Thoracic aorta (tissue), 2 donors: Measurements from ENCODE around the gene SSTR5. TPM values are rescaled to one million over a fixed set of nuclear protein-coding genes. Genes with fewer than 3 reads are reported as not detected.

ENCODE experiments used
- ATAC-seq: fragments of 150-250 bp; one replicate; pipeline ENCODE4 v1.8.0; 2017; ENCODE audit warnings: low read depth; ENCODE audit not compliant: insufficient number of reproducible peaks, low FRiP score
- DNase-seq: peaks from one replicate; pipeline ENCODE4 v3.0.0-alpha.2; 2020; ENCODE audit warnings: low spot score
- H3K27ac ChIP-seq, 2 donors: fragments of 200-600 bp; sonication (generic); 1 replicate in 1 of 2; 2 replicates in 1 of 2; pipeline ENCODE4 v1.5.1; 2016; ENCODE audit warnings: mild to moderate bottlenecking in 2 of 2, moderate library complexity in 2 of 2
- H3K27me3 ChIP-seq: fragments of 200-600 bp; sonication (generic); replicated peaks from 2 replicates; pipeline ENCODE4 v1.6.0; 2016; ENCODE audit warnings: mild to moderate bottlenecking; ENCODE audit not compliant: insufficient read depth
- H3K36me3 ChIP-seq: fragments of 200-600 bp; sonication (generic); one replicate; pipeline ENCODE4 v1.5.1; 2016
- H3K4me1 ChIP-seq, 2 donors: fragments of 200-600 bp; sonication (generic); 1 replicate in 1 of 2; 2 replicates in 1 of 2; pipeline versions ENCODE4 v1.5.1 to v1.6.0; 2016; ENCODE audit warnings: low read depth in 2 of 2, mild to moderate bottlenecking in 1 of 2; ENCODE audit not compliant: control insufficient read depth in 1 of 2
- H3K4me3 ChIP-seq: fragments of 200-600 bp; sonication (generic); 2 replicates; pipeline ENCODE4 v1.5.1; 2016; ENCODE audit warnings: mild to moderate bottlenecking
- H3K9me3 ChIP-seq: fragments of 200-600 bp; sonication (generic); 2 replicates; pipeline ENCODE4 v1.5.1; 2016
- CTCF ChIP-seq: fragments of 200-600 bp; sonication (generic); IDR thresholded peaks from one replicate; pipeline ENCODE4 v1.5.1; 2019; ENCODE audit warnings: antibody characterized with exemption
- total RNA-seq, 2 donors: library from RNA; depleted of rRNA; stranded (reverse); fragments of >200 nt; gene quantifications; one replicate each; pipeline versions ENCODE4 v1.1.0 to v1.2.3, GENCODE V29; 2016

SSTR5 gene
- total RNA-seq, 2 donors from 2014 or later: 3.0 to 3.8 TPM

- Histone ChIP-seq H3K27ac (peak within 1 kb of the TSS; percentile 91 to 98), H3K4me1 (peaks cover 34 to 68% of the 10 kb centered on the region in 2 donors), H3K27me3 (no peaks in the 10 kb centered on the region), H3K36me3 (no peaks in the 10 kb centered on the region), H3K9me3 (no peaks in the 10 kb centered on the region), H3K4me3 (peak within 1 kb of the TSS; percentile 34)
- no peak for TF ChIP-seq CTCF
- ATAC-seq (no peak), DNase-seq (no peak)
These were observed 23.9 kb downstream of the SSTR5 start, which contains the start of gene C1QTNF8 for GRCh38 chr16:1096169-1097082. Gene C1QTNF8 (minus strand): TSS chr16:1096244. CDS start chr16:1094922, 1,322 bp downstream.

DNA sequence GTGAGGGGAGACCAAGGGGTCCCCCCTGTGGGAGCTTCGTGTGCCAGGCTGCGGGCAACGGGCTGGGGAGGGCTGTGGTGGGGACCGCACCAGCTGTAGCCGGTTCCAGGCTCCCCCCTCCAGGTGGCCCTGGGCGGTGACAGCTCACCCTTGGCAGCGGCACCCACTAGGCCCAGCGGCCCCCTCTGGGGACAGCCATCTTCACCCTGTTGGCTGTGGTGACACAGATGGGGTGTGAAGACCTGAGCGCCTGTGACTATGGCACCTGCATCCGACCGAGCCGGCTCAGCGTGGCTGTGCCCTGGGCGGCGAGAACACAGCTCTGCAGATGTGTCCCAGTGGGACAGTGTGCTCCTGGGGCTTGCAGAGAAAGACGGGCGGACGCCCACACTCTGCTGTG, 24.6 kb downstream of the SSTR5 start:
- Histone ChIP-seq H3K4me3 (peak overlapping the region; percentile 34), H3K9me3 (no peaks in the 10 kb centered on the region), H3K36me3 (no peaks in the 10 kb centered on the region), H3K27me3 (no peaks in the 10 kb centered on the region), H3K4me1 (peaks cover 34 to 71% of the 10 kb centered on the region in 2 donors), H3K27ac (peak overlapping the region; percentile 91 to 98)
- no peak for DNase-seq
- no peak for ATAC-seq
- no peak for TF ChIP-seq CTCF

DNA sequence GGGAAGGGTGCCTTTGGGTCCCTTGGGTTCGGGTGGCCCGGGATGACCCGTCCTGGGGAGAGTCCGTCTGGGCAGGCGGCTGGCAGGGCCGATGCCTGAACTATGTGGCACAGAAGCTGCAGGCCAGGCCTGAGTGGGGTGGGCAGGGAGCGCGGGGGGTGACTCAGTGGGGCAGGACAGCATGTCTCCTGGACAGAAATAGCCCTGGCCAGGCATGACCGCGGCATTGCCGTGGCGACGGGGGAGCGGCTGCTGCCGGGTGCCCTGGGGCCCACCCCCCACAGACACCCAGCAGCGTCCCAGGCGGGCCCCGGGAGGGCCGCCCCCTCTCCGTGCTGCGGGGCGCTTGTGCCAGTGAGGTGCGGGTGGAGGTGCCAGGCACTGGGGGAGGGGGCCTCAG, 25.3 kb downstream of the SSTR5 start:
- H3K9me3 ChIP-seq: no peaks in the 10 kb centered on the region
- H3K4me3 ChIP-seq: peak overlapping the region; percentile 48
- DNase-seq: peak; percentile 86
- peak; percentile 86 for ATAC-seq
- H3K27ac ChIP-seq: peak overlapping the region; percentile 91 to 98
- no peak for TF ChIP-seq CTCF
- H3K27me3 ChIP-seq: no peaks in the 10 kb centered on the region
- H3K36me3 ChIP-seq: no peaks in the 10 kb centered on the region
- H3K4me1 ChIP-seq: peaks cover 34 to 71% of the 10 kb centered on the region in 2 donors

DNA sequence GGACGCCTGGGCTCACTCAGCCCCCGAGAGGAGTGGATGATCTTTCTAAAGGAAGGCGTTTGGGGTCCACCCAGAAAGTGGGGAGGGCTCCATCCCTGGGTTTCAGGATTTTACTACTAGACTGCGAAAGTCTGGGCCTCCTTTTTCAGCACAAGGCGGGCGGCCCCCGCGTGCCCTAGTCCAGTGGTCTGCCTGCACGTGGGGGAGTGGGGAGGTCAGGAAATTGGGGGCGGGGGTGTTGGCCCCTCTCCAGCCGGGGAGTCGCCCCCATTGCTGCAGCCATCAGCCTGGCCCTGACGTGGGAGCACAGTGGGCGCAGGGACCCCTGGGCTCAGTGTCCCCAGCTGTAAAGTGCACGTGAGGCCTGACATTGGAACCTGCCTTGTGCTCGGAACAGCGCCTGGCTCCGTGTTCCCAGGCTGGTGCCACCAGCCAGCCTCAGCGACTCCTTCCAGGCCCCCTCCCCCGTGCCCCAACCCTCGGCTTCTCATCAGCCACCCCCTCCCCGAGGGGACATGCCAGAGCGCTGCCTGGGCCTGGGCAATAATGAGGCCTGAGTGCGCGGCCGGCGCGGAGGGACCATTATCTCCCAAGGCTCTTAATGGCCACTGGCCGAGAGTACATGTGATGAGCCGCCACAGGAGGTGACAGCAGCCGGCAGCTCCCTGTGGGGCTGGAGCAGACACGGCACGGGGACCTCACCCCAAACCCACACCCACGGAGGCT, 25.9 kb downstream of the SSTR5 start:
- DNase-seq (no peak), ATAC-seq (no peak)
- Histone ChIP-seq H3K4me1 (peaks cover 37 to 76% of the 10 kb centered on the region in 2 donors), H3K36me3 (no peaks in the 10 kb centered on the region), H3K4me3 (peak overlapping the region; percentile 48), H3K27ac (peak overlapping the region; percentile 56 to 98), H3K9me3 (no peaks in the 10 kb centered on the region), H3K27me3 (no peaks in the 10 kb centered on the region)
- no peak for TF ChIP-seq CTCF
